ENCODE results near the gene PATJ.

DNA sequence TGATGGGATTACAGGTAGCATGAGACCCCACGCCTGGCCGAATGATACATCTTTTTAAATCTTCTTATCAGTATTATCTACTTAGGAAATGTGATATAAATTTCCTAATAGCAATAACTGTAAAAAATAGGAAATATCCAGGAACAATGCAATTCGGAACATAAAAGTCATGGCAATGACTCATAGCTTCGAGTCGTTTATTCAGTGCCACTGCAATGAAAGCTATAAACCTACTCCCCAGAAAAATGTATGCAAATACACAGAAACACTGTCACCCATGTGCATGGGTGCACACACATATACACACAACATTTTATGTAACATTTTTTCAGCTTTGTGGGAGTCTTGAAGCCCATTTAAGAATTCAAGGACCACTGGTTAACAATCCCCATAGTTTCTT lies 194.6 kb downstream of the PATJ start:
- no peak for TF ChIP-seq POLR2A (IDR thresholded peaks at IDR 0.05)
- no peak for TF ChIP-seq POLR2AphosphoS5 (IDR thresholded peaks at IDR 0.05)
- TF ChIP-seq, protein P1, sequence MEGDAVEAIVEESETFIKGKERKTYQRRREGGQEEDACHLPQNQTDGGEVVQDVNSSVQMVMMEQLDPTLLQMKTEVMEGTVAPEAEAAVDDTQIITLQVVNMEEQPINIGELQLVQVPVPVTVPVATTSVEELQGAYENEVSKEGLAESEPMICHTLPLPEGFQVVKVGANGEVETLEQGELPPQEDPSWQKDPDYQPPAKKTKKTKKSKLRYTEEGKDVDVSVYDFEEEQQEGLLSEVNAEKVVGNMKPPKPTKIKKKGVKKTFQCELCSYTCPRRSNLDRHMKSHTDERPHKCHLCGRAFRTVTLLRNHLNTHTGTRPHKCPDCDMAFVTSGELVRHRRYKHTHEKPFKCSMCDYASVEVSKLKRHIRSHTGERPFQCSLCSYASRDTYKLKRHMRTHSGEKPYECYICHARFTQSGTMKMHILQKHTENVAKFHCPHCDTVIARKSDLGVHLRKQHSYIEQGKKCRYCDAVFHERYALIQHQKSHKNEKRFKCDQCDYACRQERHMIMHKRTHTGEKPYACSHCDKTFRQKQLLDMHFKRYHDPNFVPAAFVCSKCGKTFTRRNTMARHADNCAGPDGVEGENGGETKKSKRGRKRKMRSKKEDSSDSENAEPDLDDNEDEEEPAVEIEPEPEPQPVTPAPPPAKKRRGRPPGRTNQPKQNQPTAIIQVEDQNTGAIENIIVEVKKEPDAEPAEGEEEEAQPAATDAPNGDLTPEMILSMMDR (IDR thresholded peaks at IDR 0.05) = no peak
- TF ChIP-seq EP300 (IDR thresholded peaks at IDR 0.05) = no peak

Measured in stomach (tissue), 4 donors.